H1 (cell line): ENCODE data around the gene RIT2. TPM values are rescaled to one million over a fixed set of nuclear protein-coding genes. Genes with fewer than 3 reads are reported as not detected.

ENCODE experiments used
- CTCF ChIA-PET: fragments of 300-600 bp; sonication (Branson Sonifier 250); formaldehyde crosslinking; loops from one replicate; lab custom pipeline; 2021; ENCODE audit not compliant: partially characterized antibody; lab: Charles Lee
- POLR2A ChIA-PET: fragments of 300-600 bp; sonication (Branson Sonifier 250); formaldehyde crosslinking; loops from one replicate; lab custom pipeline; 2021; ENCODE audit warnings: inconsistent platforms; ENCODE audit not compliant: partially characterized antibody; lab: Charles Lee
- DNase-seq, 2 experiments: peaks; one replicate each; pipeline versions ENCODE4 v3.0.0 to v3.0.0-alpha.2; 2010 to 2022; ENCODE audit warnings: low spot score in 2 of 2, low read depth in 1 of 2, mixed read lengths in 1 of 2
- FAIRE-seq: peaks from 2 replicates; lab custom pipeline; 2011; peaks lifted over from hg19 to GRCh38; lab: Jason Lieb, UNC
- H2AFZ ChIP-seq: 2 replicates; pipeline ENCODE4 v1.8.1; 2012; ENCODE audit warnings: low read length, inconsistent platforms
- H2AK5ac ChIP-seq: 2 replicates; pipeline ENCODE4 v1.6.1; 2013; ENCODE audit warnings: low read depth, low read length
- H2BK120ac ChIP-seq: replicated peaks from 2 replicates; pipeline ENCODE3; 2013; ENCODE audit warnings: low read depth, low read length, inconsistent platforms
- H2BK12ac ChIP-seq: 2 replicates; pipeline ENCODE4 v1.6.1; 2013; ENCODE audit warnings: low read depth, low read length
- H2BK15ac ChIP-seq: 2 replicates; pipeline ENCODE4 v1.6.1; 2013; ENCODE audit warnings: low read length
- H2BK20ac ChIP-seq: 2 replicates; pipeline ENCODE4 v1.6.1; 2013; ENCODE audit warnings: low read length
- H2BK5ac ChIP-seq: 2 replicates; pipeline ENCODE4 v1.6.1; 2013; ENCODE audit warnings: low read depth, low read length
- H3K14ac ChIP-seq: 2 replicates; pipeline ENCODE4 v1.6.1; 2013; ENCODE audit warnings: inconsistent platforms; ENCODE audit not compliant: insufficient read length
- H3K18ac ChIP-seq: 2 replicates; pipeline ENCODE4 v1.6.1; 2013; ENCODE audit warnings: low read length; ENCODE audit errors: extremely low read depth
- H3K23ac ChIP-seq: 2 replicates; pipeline ENCODE4 v1.6.1; 2013; ENCODE audit warnings: inconsistent platforms; ENCODE audit not compliant: insufficient read length
- H3K23me2 ChIP-seq: 2 replicates; pipeline ENCODE4 v1.6.1; 2013; ENCODE audit warnings: low read depth, low read length
- H3K27ac ChIP-seq: 2 replicates; pipeline ENCODE4 v1.6.1; 2011; ENCODE audit warnings: low read depth, low read length, inconsistent platforms
- H3K27me3 ChIP-seq, 4 experiments: replicated peaks in 1 of 4; 1 replicate in 1 of 4; 2 replicates in 3 of 4; pipeline versions ENCODE4 v1.6.1 to v1.8.1; 2011 to 2013; ENCODE audit warnings: low read length in 3 of 4, mild to moderate bottlenecking in 3 of 4, inconsistent platforms in 2 of 4, mixed read lengths in 2 of 4, moderate library complexity in 1 of 4; ENCODE audit not compliant: control insufficient read depth in 3 of 4, insufficient read depth in 3 of 4; ENCODE audit errors: extremely low read depth in 1 of 4
- H3K36me3 ChIP-seq, 4 experiments: 2 replicates each; pipeline versions ENCODE4 v1.6.1 to v1.8.1; 2011 to 2013; ENCODE audit warnings: mild to moderate bottlenecking in 4 of 4, low read length in 3 of 4, moderate library complexity in 2 of 4, control low read depth in 1 of 4, inconsistent platforms in 1 of 4; ENCODE audit not compliant: insufficient read depth in 4 of 4, control insufficient read depth in 2 of 4
- H3K4ac ChIP-seq: replicated peaks from 2 replicates; pipeline ENCODE3; 2013; ENCODE audit warnings: low read length, low read depth, mixed read lengths, inconsistent platforms; ENCODE audit not compliant: insufficient read length
- H3K4me1 ChIP-seq, 4 experiments: replicated peaks in 1 of 4; 1 replicate in 1 of 4; 2 replicates in 3 of 4; pipeline versions ENCODE4 v1.6.1 to v1.8.1; 2011 to 2013; ENCODE audit warnings: low read length in 3 of 4, inconsistent platforms in 2 of 4, mixed read lengths in 1 of 4; ENCODE audit not compliant: insufficient read depth in 4 of 4, control insufficient read depth in 3 of 4
- H3K4me2 ChIP-seq, 2 experiments: 2 replicates each; pipeline versions ENCODE4 v1.6.1 to v1.8.1; 2011 to 2013; ENCODE audit warnings: low read depth in 2 of 2, low read length in 2 of 2, control low read depth in 1 of 2, inconsistent platforms in 1 of 2, mild to moderate bottlenecking in 1 of 2; ENCODE audit not compliant: insufficient read depth in 1 of 2
- H3K4me3 ChIP-seq, 4 experiments: fragments of 200-600, 300-600 bp in 1 of 4; sonication (generic), shearing (Covaris generic), sonication (Bioruptor Twin) in 1 of 4; 2 replicates each; pipeline versions ENCODE4 v1.5.1 to v1.8.1; 2011 to 2016; ENCODE audit warnings: low read length in 4 of 4, low read depth in 3 of 4, control low read depth in 2 of 4, inconsistent platforms in 2 of 4, mild to moderate bottlenecking in 2 of 4, mixed read lengths in 1 of 4, moderate library complexity in 1 of 4; ENCODE audit not compliant: insufficient read depth in 2 of 4; ENCODE audit errors: extremely low read depth in 1 of 4
- H3K56ac ChIP-seq: replicated peaks from 2 replicates; pipeline ENCODE3; 2013; ENCODE audit warnings: low read depth, mild to moderate bottlenecking, mixed read lengths, low read length, inconsistent platforms; ENCODE audit not compliant: insufficient read length
- H3K79me1 ChIP-seq: 2 replicates; pipeline ENCODE4 v1.6.1; 2013; ENCODE audit warnings: low read depth, low read length, control low read depth
- H3K79me2 ChIP-seq, 2 experiments: 2 replicates each; pipeline versions ENCODE4 v1.6.1 to v1.8.1; 2012 to 2013; ENCODE audit warnings: low read length in 2 of 2, mild to moderate bottlenecking in 2 of 2, inconsistent platforms in 1 of 2; ENCODE audit not compliant: insufficient read depth in 2 of 2, control insufficient read depth in 1 of 2
- H3K9ac ChIP-seq, 4 experiments: replicated peaks in 1 of 4; 1 replicate in 1 of 4; 2 replicates in 3 of 4; pipeline versions ENCODE4 v1.6.1 to v1.8.1; 2011 to 2013; ENCODE audit warnings: low read depth in 3 of 4, low read length in 3 of 4, control low read depth in 2 of 4, mild to moderate bottlenecking in 2 of 4, moderate library complexity in 2 of 4, inconsistent platforms in 1 of 4; ENCODE audit errors: extremely low read depth in 1 of 4
- H3K9me3 ChIP-seq, 2 experiments: 2 replicates each; pipeline versions ENCODE4 v1.6.1 to v1.8.1; 2012 to 2013; ENCODE audit warnings: mild to moderate bottlenecking in 2 of 2, moderate library complexity in 2 of 2, control low read depth in 1 of 2, inconsistent platforms in 1 of 2, low read depth in 1 of 2, low read length in 1 of 2, mixed read lengths in 1 of 2; ENCODE audit not compliant: insufficient read depth in 2 of 2
- H4K20me1 ChIP-seq, 2 experiments: replicated peaks in 1 of 2; 2 replicates each; pipeline versions ENCODE3 to v1.8.1; 2011 to 2013; ENCODE audit warnings: inconsistent platforms in 2 of 2, low read length in 2 of 2, mild to moderate bottlenecking in 1 of 2; ENCODE audit not compliant: insufficient read depth in 2 of 2, control insufficient read depth in 1 of 2
- H4K5ac ChIP-seq: 2 replicates; pipeline ENCODE4 v1.6.1; 2013; ENCODE audit warnings: low read length, low read depth, mixed read lengths, inconsistent platforms; ENCODE audit not compliant: insufficient read length
- H4K8ac ChIP-seq: 2 replicates; pipeline ENCODE4 v1.8.0; 2013; ENCODE audit warnings: mild to moderate bottlenecking, moderate library complexity, low read length, inconsistent platforms; ENCODE audit not compliant: insufficient read depth; ENCODE audit errors: extremely low read depth
- H4K91ac ChIP-seq: replicated peaks from 2 replicates; pipeline ENCODE3; 2013; ENCODE audit warnings: low read length, mixed read lengths, inconsistent platforms; ENCODE audit not compliant: insufficient read length
- CREB1 ChIP-seq: IDR thresholded peaks from 2 replicates; pipeline ENCODE4 v1.6.1; 2012; ENCODE audit warnings: inconsistent platforms
- RFX5 ChIP-seq: IDR thresholded peaks from 2 replicates; pipeline ENCODE4 v1.6.1; 2011; ENCODE audit warnings: low read depth, low read length, improper control_type of control experiment, borderline replicate concordance
- SAP30 ChIP-seq: fragments of 300-600 bp; sonication (generic); IDR thresholded peaks from 2 replicates; pipeline ENCODE4 v1.7.1; 2012; ENCODE audit warnings: low read length, moderate library complexity, mild to moderate bottlenecking, inconsistent platforms; ENCODE audit not compliant: insufficient read depth, insufficient replicate concordance
- ZNF274 ChIP-seq: IDR thresholded peaks from 2 replicates; pipeline ENCODE4 v1.7.0; 2012; ENCODE audit warnings: low read length, borderline replicate concordance; ENCODE audit errors: extremely low read depth
- WGBS, 2 experiments: shearing (Covaris generic) in 1 of 2; methylation state at CpG; one replicate each; pipeline versions ENCODE4 v1.1.6 to v1.1.7; 2013 to 2015; ENCODE audit warnings: low lambda C conversion rate in 2 of 2, mixed read lengths in 2 of 2, inconsistent platforms in 1 of 2, low coverage in 1 of 2, missing lambda C conversion rate in 1 of 2; ENCODE audit not compliant: insufficient replicate concordance in 2 of 2, insufficient coverage in 1 of 2, insufficient read length in 1 of 2; ENCODE audit errors: extremely low coverage in 1 of 2, missing lambda C conversion rate in 1 of 2; 5-methylcytosine and 5-hydroxymethylcytosine counted together
- polyA plus RNA-seq, 7 experiments: library from polyadenylated mRNA; depleted of rRNA in 3 of 7; stranded (reverse) in 5 of 7; unstranded in 2 of 7; fragments of >200 nt in 5 of 7; fragments of 200-250 nt in 2 of 7; gene quantifications; 1 replicate in 5 of 7; 2 replicates in 1 of 7; 4 replicates in 1 of 7; pipeline versions ENCODE4 v1.2.1 to v1.2.3, GENCODE V29; 2011 to 2013; ENCODE audit warnings: missing spikeins in 2 of 7, mixed read lengths in 2 of 7
- total RNA-seq: library from RNA; stranded (reverse); fragmentation: NEBNext Ultra II Directional; extraction: Animal tissue kit (Norgen Biotek cat#: 25700); gene quantifications from 2 replicates; pipeline ENCODE4 v1.2.1, GENCODE V29; 2021
- TF ChIP-seq, protein P1 (sequence below): IDR thresholded peaks from 2 replicates; pipeline ENCODE4 v1.6.1; 2011; ENCODE audit warnings: low read depth, mild to moderate bottlenecking, low read length; ENCODE audit not compliant: insufficient read depth

Gene RIT2
- total and polyA plus RNA-seq, 2 of the 8 experiments (the other 6 are each of a cell fraction or from before 2014, with no cell fraction given) = 0.67 to 3.2 TPM

DNA sequence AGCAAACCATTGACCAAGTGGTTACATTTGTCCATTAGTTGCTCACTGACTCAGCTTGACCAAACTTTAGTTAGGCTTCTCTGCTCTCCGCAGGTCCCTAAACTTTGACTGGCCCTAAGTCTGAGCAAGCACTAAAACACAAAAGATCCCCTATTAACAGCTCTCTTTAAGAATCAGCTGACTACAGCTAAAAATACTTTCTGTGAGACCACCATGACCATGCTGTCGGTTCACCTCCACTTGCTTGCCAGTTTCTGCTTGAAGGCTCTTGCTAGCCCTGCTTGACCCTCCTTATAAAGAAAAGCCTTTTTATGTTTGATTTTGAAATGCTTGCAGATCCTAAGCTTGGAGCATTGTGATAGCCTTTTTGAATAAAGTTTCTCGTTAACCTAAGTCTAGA lies 40.4 kb upstream of the RIT2 start:
- Histone ChIP-seq H3K14ac (no peak overlapping the region), H2AFZ (no peak overlapping the region), H2BK15ac (no peak overlapping the region), H4K20me1 (no peaks in the 10 kb centered on the region), H3K27me3 (no peaks in the 10 kb centered on the region), H4K8ac (no peak overlapping the region), H3K79me1 (no peaks in the 10 kb centered on the region; the same call in 1 of the 2 replicates), H4K5ac (no peak overlapping the region), H4K91ac (no peak overlapping the region), H3K56ac (no peak overlapping the region), H3K4ac (no peak overlapping the region), H3K23ac (no peak overlapping the region), H3K9me3 (no peaks in the 10 kb centered on the region), H3K79me2 (no peaks in the 10 kb centered on the region), H3K4me2 (no peak overlapping the region), H3K9ac (no peak overlapping the region), H2AK5ac (no peak overlapping the region), H3K18ac (no peak overlapping the region)
- POLR2A ChIA-PET = no interaction called here
- no peak for DNase-seq
- FAIRE-seq = no peak
- CTCF ChIA-PET = no interaction called here
- TF ChIP-seq RFX5 = no peak
- TF ChIP-seq CREB1 = no peak
- no peak for TF ChIP-seq ZNF274
- TF ChIP-seq SAP30 = no peak
- TF ChIP-seq, protein P1, sequence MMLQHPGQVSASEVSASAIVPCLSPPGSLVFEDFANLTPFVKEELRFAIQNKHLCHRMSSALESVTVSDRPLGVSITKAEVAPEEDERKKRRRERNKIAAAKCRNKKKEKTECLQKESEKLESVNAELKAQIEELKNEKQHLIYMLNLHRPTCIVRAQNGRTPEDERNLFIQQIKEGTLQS = no peak
- TF ChIP-seq, all 59 proteins: peak for 0
- WGBS, 2 experiments = 94% methylated on average over 3 of the region's 3 CpGs; no CpG with 5 or more reads in 1 of the 2 experiments
- Histone ChIP-seq H2BK12ac (no peak overlapping the region), H3K36me3 (no peaks in the 10 kb centered on the region), H2BK5ac (no peak overlapping the region), H2BK20ac (no peak overlapping the region), H3K23me2 (no peaks in the 10 kb centered on the region), H3K27ac (no peak overlapping the region), H2BK120ac (no peak overlapping the region), H3K4me3 (no peak overlapping the region), H3K4me1 (no peaks in the 10 kb centered on the region)
